GM12878 (cell line): ENCODE measurements around the gene GPC5. TPM values are rescaled to one million over a fixed set of nuclear protein-coding genes. Genes with fewer than 3 reads are reported as not detected.

Experiments
- ATAC-seq: fragments of 200-7000 bp; cut with Tn5 transposase; 3 replicates; pipeline ENCODE4 v1.9.1; 2020; ENCODE audit warnings: mild to moderate bottlenecking, moderate library complexity
- BruUV-seq: library from RNA; stranded (reverse); fragments of 400-500 nt; replicated peaks from 2 replicates; lab custom pipeline; 2021; lab: Mats Ljungman, UMichigan
- CTCF ChIA-PET: fragments of 300-600 bp; sonication (Branson Sonifier 250); formaldehyde crosslinking; extraction: SDS; loops from one replicate; lab custom pipeline; 2021; ENCODE audit warnings: inconsistent platforms; lab: Yijun Ruan, JAX
- POLR2A ChIA-PET: fragments of 350-600 bp; formaldehyde crosslinking; extraction: SDS; loops from one replicate; lab custom pipeline; 2021; ENCODE audit warnings: inconsistent platforms; lab: Charles Lee
- RAD21 ChIA-PET: fragments of 300-600 bp; sonication (Branson Sonifier 250); formaldehyde crosslinking; loops from one replicate; lab custom pipeline; 2023; ENCODE audit warnings: antibody characterized with exemption; ENCODE audit not compliant: unreplicated experiment; lab: Charles Lee
- SMC1A ChIA-PET: fragments of 300-600 bp; sonication (Branson Sonifier 250); formaldehyde crosslinking; loops from one replicate; lab custom pipeline; 2023; ENCODE audit not compliant: unreplicated experiment, uncharacterized antibody; lab: Charles Lee
- DNase-seq: peaks from one replicate; pipeline ENCODE4 v3.0.0-alpha.2; 2011; ENCODE audit warnings: low read depth, low spot score
- FAIRE-seq: peaks from 3 replicates; lab custom pipeline; 2011; peaks lifted over from hg19 to GRCh38; lab: Jason Lieb, UNC
- H2AFZ ChIP-seq: 2 replicates; pipeline ENCODE4 v1.6.0; 2011; ENCODE audit warnings: low read depth, low read length, control low read depth; ENCODE audit not compliant: control insufficient read depth
- H3K27ac ChIP-seq: 2 replicates; pipeline ENCODE4 v1.5.1; 2011; ENCODE audit warnings: control low read depth; ENCODE audit not compliant: control insufficient read depth, insufficient read depth
- H3K27me3 ChIP-seq, 2 experiments: replicated peaks in 1 of 2; 2 replicates each; pipeline versions ENCODE4 v1.6.0 to v1.6.1; 2011; ENCODE audit warnings: low read length in 1 of 2; ENCODE audit not compliant: control insufficient read depth in 2 of 2, insufficient read depth in 2 of 2
- H3K36me3 ChIP-seq, 2 experiments: 2 replicates each; pipeline ENCODE4 v1.5.1; 2011; ENCODE audit warnings: low read length in 1 of 2; ENCODE audit not compliant: control insufficient read depth in 2 of 2, insufficient read depth in 2 of 2
- H3K4me1 ChIP-seq: 2 replicates; pipeline ENCODE4 v1.6.1; 2011; ENCODE audit warnings: mild to moderate bottlenecking, low read length, moderate library complexity, mixed read lengths; ENCODE audit not compliant: control insufficient read depth, insufficient read depth
- H3K4me2 ChIP-seq: 2 replicates; pipeline ENCODE4 v1.6.0; 2011; ENCODE audit warnings: control low read depth; ENCODE audit not compliant: control insufficient read depth, insufficient read depth
- H3K4me3 ChIP-seq: fragments of 200-600 bp; sonication (generic); 2 replicates; pipeline ENCODE4 v1.5.1; 2016
- H3K79me2 ChIP-seq: 2 replicates; pipeline ENCODE4 v1.6.0; 2011; ENCODE audit warnings: low read length; ENCODE audit not compliant: control insufficient read depth, insufficient read depth
- H3K9ac ChIP-seq: 2 replicates; pipeline ENCODE4 v1.8.0; 2011; ENCODE audit warnings: low read length, control low read depth, mixed read lengths; ENCODE audit not compliant: control insufficient read depth, insufficient read depth
- H3K9me3 ChIP-seq: replicated peaks from 3 replicates; pipeline ENCODE4 v1.5.1; 2011; ENCODE audit warnings: mild to moderate bottlenecking, low read length; ENCODE audit not compliant: control insufficient read depth, insufficient read depth
- H4K20me1 ChIP-seq: 2 replicates; pipeline ENCODE4 v1.6.0; 2011; ENCODE audit not compliant: control insufficient read depth, insufficient read depth
- ELK1 ChIP-seq: IDR thresholded peaks from 2 replicates; pipeline ENCODE4 v1.6.1; 2012; ENCODE audit warnings: low read depth, low read length, improper control_type of control experiment
- ESRRA ChIP-seq: IDR thresholded peaks from 2 replicates; pipeline ENCODE4 v1.6.1; 2012; ENCODE audit warnings: mild to moderate bottlenecking, low read length, improper control_type of control experiment
- SIN3A ChIP-seq: IDR thresholded peaks from 2 replicates; pipeline ENCODE4 v1.6.1; 2012; ENCODE audit warnings: low read depth, low read length, improper control_type of control experiment
- TCF12 ChIP-seq: IDR thresholded peaks from 2 replicates; pipeline ENCODE4 v1.6.1; 2011; ENCODE audit warnings: low read depth, mild to moderate bottlenecking, low read length
- WGBS: methylation state at CpG from one replicate; pipeline ENCODE4 v1.1.6; 2016; ENCODE audit warnings: low lambda C conversion rate; ENCODE audit not compliant: insufficient replicate concordance, insufficient coverage; ENCODE audit errors: missing lambda C conversion rate; 5-methylcytosine and 5-hydroxymethylcytosine counted together
- in situ Hi-C: fragments of 300-500 bp; cut with MboI; formaldehyde crosslinking; loops from 9 replicates; pipeline ENCODE4 v1.14.3; 2018; ENCODE audit warnings: mixed read lengths
- intact Hi-C: fragments of 100-400 bp; cut with micrococcal nuclease; formaldehyde crosslinking; loops from one replicate; pipeline ENCODE4 v1.14.2; 2022; ENCODE audit not compliant: unreplicated experiment
- polyA plus RNA-seq, 11 experiments: library from polyadenylated mRNA; depleted of rRNA in 4 of 11; unstranded in 6 of 11; stranded (reverse) in 5 of 11; fragments of >200 nt; fragmentation: Nextera tagmentation in 4 of 11; fragmentation: Illumina TruSeq in 1 of 11; extraction: Ambion mirVana in 4 of 11; extraction: Trizol in 1 of 11; gene quantifications; 1 replicate in 1 of 11; 2 replicates in 10 of 11; pipeline versions ENCODE4 v1.2.1 to v1.2.3, GENCODE V29; 2011 to 2016; ENCODE audit warnings: inconsistent platforms in 2 of 11, missing spikeins in 2 of 11, low read depth in 1 of 11
- total RNA-seq, 4 experiments: library from RNA; depleted of rRNA in 3 of 4; stranded (reverse); fragments of >200 nt in 3 of 4; fragmentation: Illumina TruSeq in 1 of 4; extraction: Trizol in 1 of 4; gene quantifications; 2 replicates each; pipeline versions ENCODE4 v1.2.1 to v1.2.3, GENCODE V29; 2013 to 2021
- TF ChIP-seq, protein P1 (sequence below): fragments of 450-650 bp; IDR thresholded peaks from 2 replicates; pipeline ENCODE4 v1.6.1; 2017; ENCODE audit warnings: borderline replicate concordance
- TF ChIP-seq, protein P2 (sequence below): IDR thresholded peaks from 2 replicates; pipeline ENCODE4 v1.6.1; 2011; ENCODE audit warnings: mild to moderate bottlenecking, low read depth, low read length, moderate library complexity; ENCODE audit not compliant: insufficient replicate concordance

Gene GPC5
- total and polyA plus RNA-seq, 10 of the 15 experiments (the other 5 are each of a cell fraction or from before 2014, with no cell fraction given) = 0.05 to 0.87 (median 0.44) TPM; not detected in 1

DNA sequence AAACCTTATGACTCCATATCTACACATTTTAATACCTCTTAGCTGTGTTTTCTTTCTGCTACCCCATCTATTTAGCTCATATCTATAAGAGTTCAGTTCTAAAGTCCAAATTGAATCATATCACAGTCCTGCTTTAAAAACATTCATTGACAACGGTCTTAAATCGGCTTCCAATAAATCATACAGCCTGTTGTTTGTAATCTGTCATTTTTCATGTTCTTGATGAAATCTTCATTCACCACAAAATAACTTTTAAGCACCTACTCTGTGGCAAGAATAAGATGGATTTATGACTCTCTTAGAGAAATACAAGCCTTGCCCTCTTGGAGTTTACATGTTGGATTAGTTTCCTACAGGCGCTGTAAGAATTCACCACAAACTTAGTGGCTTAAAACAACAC is 1377.2 kb downstream of the GPC5 start:
- 23% methylated on average over 3 of the region's 3 CpGs for WGBS
- DNase-seq (no peak), FAIRE-seq (no peak), ATAC-seq (no peak)
- ChIA-PET CTCF (no interaction called here), RAD21 (no interaction called here), POLR2A (no interaction called here), SMC1A (no interaction called here)
- Histone ChIP-seq H3K27ac (no peak overlapping the region), H3K79me2 (no peaks in the 10 kb centered on the region), H3K4me2 (no peak overlapping the region), H3K9ac (no peak overlapping the region), H3K27me3 (no peaks in the 10 kb centered on the region), H3K4me3 (no peak overlapping the region), H3K36me3 (no peaks in the 10 kb centered on the region), H4K20me1 (no peaks in the 10 kb centered on the region), H3K9me3 (no peaks in the 10 kb centered on the region), H2AFZ (no peak overlapping the region), H3K4me1 (no peaks in the 10 kb centered on the region)
- intact Hi-C loops = no loop called here
- TF ChIP-seq ELK1 = no peak
- no peak for TF ChIP-seq ESRRA
- TF ChIP-seq SIN3A = no peak
- TF ChIP-seq, protein P1, sequence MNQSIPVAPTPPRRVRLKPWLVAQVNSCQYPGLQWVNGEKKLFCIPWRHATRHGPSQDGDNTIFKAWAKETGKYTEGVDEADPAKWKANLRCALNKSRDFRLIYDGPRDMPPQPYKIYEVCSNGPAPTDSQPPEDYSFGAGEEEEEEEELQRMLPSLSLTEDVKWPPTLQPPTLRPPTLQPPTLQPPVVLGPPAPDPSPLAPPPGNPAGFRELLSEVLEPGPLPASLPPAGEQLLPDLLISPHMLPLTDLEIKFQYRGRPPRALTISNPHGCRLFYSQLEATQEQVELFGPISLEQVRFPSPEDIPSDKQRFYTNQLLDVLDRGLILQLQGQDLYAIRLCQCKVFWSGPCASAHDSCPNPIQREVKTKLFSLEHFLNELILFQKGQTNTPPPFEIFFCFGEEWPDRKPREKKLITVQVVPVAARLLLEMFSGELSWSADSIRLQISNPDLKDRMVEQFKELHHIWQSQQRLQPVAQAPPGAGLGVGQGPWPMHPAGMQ = no peak
- TF ChIP-seq TCF12 = no peak
- TF ChIP-seq, protein P2, sequence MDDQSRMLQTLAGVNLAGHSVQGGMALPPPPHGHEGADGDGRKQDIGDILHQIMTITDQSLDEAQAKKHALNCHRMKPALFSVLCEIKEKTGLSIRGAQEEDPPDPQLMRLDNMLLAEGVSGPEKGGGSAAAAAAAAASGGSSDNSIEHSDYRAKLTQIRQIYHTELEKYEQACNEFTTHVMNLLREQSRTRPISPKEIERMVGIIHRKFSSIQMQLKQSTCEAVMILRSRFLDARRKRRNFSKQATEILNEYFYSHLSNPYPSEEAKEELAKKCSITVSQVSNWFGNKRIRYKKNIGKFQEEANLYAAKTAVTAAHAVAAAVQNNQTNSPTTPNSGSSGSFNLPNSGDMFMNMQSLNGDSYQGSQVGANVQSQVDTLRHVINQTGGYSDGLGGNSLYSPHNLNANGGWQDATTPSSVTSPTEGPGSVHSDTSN = no peak
- in situ Hi-C loops = no loop called here
- no TSS peak for BruUV-seq
